Peyer's patch (tissue), 4 donors: ENCODE results near the gene CDC42BPA.

Experiments used
- CTCF ChIP-seq, 6 experiments: fragments of 450-650 bp in 4 of 6; fragments of 200-600 bp in 2 of 6; sonication (generic) in 1 of 6; IDR thresholded peaks; one replicate each; pipeline ENCODE4 v1.5.1; 2017 to 2019; ENCODE audit warnings: antibody characterized with exemption in 6 of 6, mild to moderate bottlenecking in 3 of 6, moderate library complexity in 1 of 6
- POLR2A ChIP-seq, 2 donors: fragments of 450-650 bp; IDR thresholded peaks; one replicate each; pipeline ENCODE4 v1.5.1; 2017; ENCODE audit warnings: antibody characterized with exemption in 2 of 2, mild to moderate bottlenecking in 2 of 2, moderate library complexity in 2 of 2

DNA sequence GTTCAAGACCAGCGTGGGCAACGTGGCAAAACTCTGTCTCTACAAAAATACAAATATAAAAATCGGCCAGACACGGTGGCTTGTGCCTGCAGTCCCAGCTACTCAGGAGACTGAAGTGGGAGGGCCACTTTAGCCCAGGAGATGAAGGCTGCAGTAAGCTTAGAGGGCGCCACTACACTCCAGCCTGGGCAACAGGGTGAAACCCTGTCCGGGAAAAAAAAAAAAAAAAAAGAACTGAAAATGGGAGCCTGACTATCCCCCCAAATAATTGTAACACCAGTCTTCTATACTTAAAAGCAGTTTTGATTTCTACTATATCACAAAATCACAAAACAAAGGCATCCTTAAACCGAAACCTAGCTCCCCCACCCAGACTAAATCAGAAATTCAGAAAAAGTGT, 60.3 kb downstream of the CDC42BPA start:
- no peak for TF ChIP-seq CTCF (IDR thresholded peaks at IDR 0.05)
- no peak for TF ChIP-seq POLR2A (IDR thresholded peaks at IDR 0.05)
